GM19438 (cell line): Measurements from ENCODE around the gene MBD5.
"Not testable (repeated sequence)": the region's sequence is repeated elsewhere in the genome, so short reads cannot be mapped to it uniquely, and the experiment has no call there.

ENCODE experiments used
- ATAC-seq: cut with Tn5 transposase; IDR thresholded peaks from one replicate; pipeline ENCODE4 v1.9.1; 2021; ENCODE audit warnings: low read depth; ENCODE audit not compliant: unreplicated experiment

MBD5 gene

GRCh38 chr2:148021059-148021861 lies at the start of gene MBD5:
Gene MBD5, plus strand, starts transcription at chr2:148021091.
- peak; percentile 32 for ATAC-seq

- no peak for ATAC-seq
These were observed 44.8 kb upstream of the MBD5 start for GRCh38 chr2:147976102-147976501.

GRCh38 chr2:147977679-147978078 lies 43.2 kb upstream of the MBD5 start:
- ATAC-seq, result no peak

DNA sequence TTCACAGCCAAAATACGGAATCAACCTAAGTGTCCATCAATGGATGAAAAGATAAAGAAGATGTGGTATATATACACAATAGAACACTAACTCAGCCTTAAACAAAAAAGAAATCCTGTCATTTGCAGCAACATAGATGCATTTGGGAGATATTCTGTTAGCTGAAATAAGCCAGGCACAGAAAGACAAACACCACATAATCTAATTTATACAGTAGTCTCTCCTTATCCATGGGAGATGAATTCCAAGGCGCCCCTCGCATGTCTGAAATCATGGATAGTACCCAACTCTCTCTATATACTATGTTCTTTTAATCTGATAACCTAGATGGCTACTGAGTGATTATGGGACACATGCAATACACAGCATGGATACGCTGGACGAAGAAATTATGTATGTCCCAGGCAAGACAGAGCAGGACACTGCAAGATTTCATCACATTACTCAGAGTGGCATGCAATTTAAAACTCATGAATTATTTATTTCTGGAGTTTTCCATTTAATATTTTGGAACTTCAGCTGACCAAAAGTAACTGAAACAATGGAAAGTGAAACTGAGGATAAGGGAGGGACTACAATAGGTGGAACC lies 39.9 kb upstream of the MBD5 start:
- ATAC-seq, result no peak

DNA sequence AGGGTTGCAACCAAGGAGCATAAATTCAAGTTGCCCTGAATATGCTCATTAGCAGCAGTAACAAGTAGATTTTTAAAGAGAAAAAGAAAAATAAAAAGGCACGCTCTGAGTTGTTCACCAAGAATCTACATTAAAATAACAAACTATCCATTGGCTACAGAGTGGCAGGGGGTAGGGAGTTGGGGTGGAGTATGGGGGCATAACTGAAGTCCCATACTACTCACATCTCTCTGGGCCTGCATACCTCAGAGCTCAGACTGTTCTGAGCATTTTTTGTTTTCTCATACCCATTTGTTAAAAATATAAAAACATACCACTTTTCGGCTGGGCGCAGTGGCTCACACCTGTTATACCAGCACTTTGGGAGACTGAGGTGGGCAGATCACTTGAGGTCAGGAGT lies 31.8 kb upstream of the MBD5 start:
- no peak for ATAC-seq

- peak; percentile 69 for ATAC-seq
These were observed 31.0 kb upstream of the MBD5 start for GRCh38 chr2:147989809-147990403.

DNA sequence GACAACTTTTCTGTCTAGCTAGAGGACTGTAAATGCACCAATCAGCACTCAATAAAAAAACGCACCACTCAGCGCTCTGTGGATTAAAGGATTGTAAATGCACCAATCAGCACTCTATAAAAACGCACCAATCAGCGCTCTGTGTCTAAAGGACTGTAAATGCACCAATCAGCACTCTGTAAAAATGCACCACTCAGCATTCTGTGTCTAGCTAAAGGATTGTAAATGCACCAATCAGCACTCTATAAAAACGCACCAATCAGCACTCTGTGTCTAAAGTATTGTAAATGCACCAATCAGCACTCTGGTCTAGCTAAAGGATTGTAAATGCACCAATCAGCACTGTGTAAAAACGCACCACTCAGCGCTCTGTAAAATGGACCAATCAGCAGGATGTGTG lies 25.9 kb upstream of the MBD5 start:
- not testable (repeated sequence) for ATAC-seq

DNA sequence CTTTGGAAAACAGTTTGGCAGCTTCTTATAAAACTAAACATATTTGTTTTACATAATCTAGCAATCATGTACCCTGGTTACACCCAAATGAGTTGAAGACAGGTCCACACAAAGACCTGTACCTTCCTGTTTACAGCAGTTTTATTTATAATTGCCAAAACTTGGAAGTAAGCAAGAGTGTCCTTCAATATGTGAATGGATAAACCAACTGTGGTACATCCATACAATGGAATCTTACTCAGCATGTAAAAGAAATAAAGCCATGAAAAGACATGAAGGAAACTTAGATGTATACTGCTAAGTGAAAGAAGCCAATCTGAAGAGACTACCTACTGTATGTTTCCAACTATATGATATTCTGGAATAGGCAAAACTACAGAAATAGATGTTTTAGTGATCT lies 24.1 kb upstream of the MBD5 start:
- ATAC-seq, result no peak

DNA sequence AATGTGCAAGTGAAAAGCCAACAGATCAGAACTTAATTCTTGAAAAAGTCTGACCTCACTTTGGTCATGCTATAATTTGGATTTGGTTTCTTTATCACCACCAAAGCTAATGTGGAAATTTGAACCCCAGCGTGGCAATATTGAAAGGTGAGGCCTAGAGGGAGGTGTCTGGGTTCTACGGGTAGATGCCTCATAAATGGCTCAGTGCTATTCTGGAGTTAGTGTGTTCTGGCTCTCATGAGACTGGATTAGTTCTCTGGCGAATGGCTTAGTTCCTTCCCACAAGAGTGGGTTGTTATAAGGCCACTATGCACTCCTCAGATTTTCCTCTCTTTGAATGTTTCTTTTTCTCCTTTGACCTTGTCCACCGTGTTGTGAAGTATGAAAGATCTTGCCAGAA lies 22.7 kb upstream of the MBD5 start:
- no peak for ATAC-seq

- no peak for ATAC-seq
These were observed 21.8 kb upstream of the MBD5 start for GRCh38 chr2:147999126-147999525.

- no peak for ATAC-seq
These were observed 20.8 kb upstream of the MBD5 start for GRCh38 chr2:148000095-148000494.

DNA sequence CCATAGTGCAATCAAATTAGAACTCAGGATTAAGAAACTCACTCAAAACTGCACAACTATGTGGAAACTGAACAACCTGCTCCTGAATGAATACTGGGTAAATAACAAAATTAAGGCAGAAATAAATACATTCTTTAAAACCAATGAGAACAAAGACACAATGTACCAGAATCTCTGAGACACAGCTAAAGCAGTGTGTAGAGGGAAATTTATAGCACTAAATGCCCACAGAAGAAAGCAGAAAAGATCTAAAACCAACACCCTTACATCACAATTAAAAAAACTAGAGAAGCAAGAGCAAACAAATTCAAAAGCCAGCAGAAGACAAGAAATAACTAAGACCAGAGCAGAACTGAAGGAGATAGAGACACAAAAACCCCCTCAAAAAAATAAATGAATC lies 18.5 kb upstream of the MBD5 start:
- not testable (repeated sequence) for ATAC-seq

GRCh38 chr2:148006249-148007007 lies 14.5 kb upstream of the MBD5 start:
- ATAC-seq, result no peak

GRCh38 chr2:148007219-148007900 lies 13.5 kb upstream of the MBD5 start:
- no peak for ATAC-seq

DNA sequence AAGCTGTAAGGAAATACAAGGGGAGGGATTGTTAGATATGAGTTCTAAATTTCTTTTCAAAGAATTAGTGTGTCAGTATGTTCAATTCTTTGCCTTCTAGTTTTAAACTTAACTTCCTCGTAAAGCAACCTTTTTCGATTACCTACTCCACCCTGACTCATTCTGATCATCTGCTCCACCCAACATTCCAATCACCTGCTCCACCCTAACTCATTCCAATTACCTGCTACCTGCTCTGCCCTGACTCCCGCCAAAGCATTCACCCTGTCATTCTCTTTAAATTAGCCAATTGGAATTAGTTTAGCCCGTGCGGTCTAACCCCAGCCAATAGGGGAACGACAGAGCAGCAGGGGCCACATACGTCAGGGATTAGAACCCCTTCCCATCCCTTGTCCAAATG lies 12.5 kb upstream of the MBD5 start:
- not testable (repeated sequence) for ATAC-seq

DNA sequence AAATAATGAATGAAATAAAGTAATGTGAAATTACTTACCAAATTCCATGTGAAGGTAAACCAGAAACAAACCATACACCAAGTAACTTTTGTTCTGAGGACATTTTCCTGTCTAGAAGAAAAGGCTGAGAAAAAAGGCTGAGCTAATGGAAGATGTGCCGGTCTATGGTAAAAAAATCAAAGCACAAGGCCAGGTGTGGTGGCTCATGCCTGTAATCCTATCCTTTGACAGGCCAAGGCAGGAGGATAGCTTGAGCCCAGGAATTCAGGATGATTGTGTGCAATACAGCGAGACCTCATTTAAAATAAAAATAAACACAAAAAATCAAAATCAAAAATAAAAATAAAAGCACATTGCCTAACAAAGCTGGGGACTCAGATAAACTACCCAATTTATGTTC lies 7.0 kb upstream of the MBD5 start:
- ATAC-seq, result no peak

- no peak for ATAC-seq
These were observed 6.3 kb upstream of the MBD5 start for GRCh38 chr2:148014616-148015015.

DNA sequence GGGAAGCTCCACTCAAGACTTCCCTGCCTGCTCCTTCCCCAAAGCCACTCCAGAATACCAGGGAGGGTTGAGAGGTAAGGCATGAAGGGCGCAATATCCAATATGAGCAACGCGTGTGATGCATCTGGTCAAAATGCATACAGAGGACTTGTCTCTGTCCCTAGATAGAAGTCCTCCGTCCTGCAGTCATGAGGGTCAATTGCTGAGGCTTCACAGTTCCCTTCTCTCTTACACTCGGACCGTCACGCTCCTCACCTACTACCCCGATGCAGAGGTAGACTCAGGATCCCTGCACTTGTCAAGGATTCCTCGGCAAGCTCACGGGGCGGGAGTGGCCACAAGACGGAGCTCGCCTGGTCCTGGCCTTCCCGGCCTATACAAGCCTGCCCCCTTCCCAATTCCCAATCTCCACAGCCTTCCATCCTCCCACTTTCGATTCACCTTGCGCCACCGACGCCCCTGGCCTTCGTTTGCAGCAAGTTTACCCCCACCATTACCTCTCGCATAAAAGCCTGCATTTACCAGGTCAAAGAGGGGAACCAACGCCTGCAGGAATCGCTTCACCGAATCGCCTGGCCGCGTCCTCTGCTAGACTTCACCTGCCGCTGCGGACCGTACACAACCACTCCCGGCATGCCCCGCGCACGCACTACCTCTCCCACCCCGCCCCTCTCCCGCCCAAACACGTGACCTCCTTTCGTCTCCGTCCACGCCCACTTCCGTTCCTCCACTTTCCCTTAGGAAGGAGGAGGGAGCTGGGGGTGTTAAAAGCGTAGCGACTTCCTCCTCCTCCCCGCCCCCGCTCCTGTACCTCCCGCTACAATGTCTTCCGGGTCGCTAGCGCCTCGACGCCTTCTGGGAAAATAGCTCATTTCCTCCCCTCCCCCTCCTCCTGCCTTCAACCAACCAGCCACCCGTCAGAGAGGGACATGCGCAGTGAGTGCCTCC lies 506 bp upstream of the MBD5 start, which contains the start of gene ORC4:
Gene ORC4 (minus strand): TSS at position 627 of the 948 bp plus-strand sequence. CDS start 44,779 bp downstream, outside the sequence.
- ATAC-seq, result peak; percentile 76

DNA sequence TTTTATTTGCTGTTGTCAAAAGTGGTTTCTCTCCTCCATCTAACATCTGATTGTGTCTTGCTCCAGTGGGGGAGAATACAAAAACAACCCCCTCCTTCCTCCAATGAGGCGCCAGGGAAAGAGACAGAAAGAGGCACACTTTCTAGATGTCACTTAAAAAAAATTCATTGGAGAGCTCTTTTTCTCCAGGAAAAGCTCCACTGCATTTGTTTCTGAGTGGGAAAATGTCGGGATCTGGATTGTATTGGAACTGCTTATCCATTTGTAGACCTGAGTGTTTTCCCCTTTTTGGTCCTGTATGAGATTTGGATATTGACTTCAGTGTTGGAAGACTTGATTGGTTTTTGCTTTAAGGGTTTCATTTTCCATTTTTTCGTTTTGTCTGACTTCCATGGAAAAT lies 995 bp downstream of the MBD5 start:
- no peak for ATAC-seq
